Adrenal gland (tissue), 5 donors: ENCODE results near the gene AGPAT2.

Source experiments
- CTCF ChIP-seq, 6 experiments: fragments of 450-650 bp in 4 of 6; fragments of 200-600 bp in 2 of 6; sonication (generic) in 1 of 6; IDR thresholded peaks; 1 replicate in 5 of 6; 2 replicates in 1 of 6; pipeline versions ENCODE4 v1.5.1 to v1.8.0; 2016 to 2021; ENCODE audit warnings: antibody characterized with exemption in 6 of 6, mild to moderate bottlenecking in 2 of 6, moderate library complexity in 1 of 6
- POLR2A ChIP-seq, 2 donors: fragments of 450-650 bp; IDR thresholded peaks; one replicate each; pipeline ENCODE4 v1.6.1; 2017; ENCODE audit warnings: antibody characterized with exemption in 2 of 2, mild to moderate bottlenecking in 2 of 2, moderate library complexity in 1 of 2
- donor health status: DM: no; HTN: no; CAD: no.

GRCh38 chr9:136695435-136695895, 8.2 kb upstream of the AGPAT2 start:
- TF ChIP-seq POLR2A (IDR thresholded peaks at IDR 0.05) (no peak), CTCF (IDR thresholded peaks at IDR 0.05) (no peak)
